ENCODE data around the gene ZP2.

DNA sequence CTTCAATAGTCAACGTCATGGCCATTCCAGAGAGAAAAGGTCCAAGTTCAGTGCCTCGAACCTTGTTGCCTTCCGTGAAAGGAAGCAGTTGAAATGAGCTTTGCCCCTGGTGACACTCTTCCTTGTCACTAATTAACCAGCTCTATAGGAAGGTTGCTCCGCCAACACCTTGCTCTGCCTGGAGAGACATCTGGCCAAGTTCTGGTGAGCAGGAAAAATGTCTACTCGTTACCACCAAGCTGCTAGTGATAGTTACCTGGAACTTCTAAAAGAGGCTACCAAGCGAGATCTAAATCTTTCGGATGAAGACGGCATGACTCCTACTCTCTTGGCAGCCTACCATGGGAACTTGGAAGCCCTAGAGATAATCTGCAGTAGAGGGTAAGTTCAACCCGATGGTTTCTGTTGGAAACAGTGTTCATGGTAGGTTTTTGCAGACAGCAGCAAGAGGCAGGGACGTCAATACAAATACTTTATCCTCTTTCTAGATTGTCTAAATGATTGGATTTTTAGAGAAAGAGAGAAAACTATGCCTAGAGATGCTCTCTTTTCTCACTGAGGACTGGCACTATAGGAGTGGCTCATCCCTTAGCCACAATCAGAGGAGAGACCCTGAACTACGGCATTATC lies 22.3 kb upstream of the ZP2 start, which contains the start of gene ANKS4B:
- TF ChIP-seq CTCF (IDR thresholded peaks at IDR 0.05 in 4 of 5, conservative IDR thresholded peaks at IDR 0.05 in 1 of 5) (no peak), POLR2A (IDR thresholded peaks at IDR 0.05) (no peak)

All from gastrocnemius medialis (tissue), 4 donors.